WTC11 (cell line): ENCODE results near the gene TELO2. TPM values are rescaled to one million over a fixed set of nuclear protein-coding genes. Genes with fewer than 3 reads are reported as not detected.

ENCODE experiments used
- ATAC-seq: fragments of 200-7000 bp; cut with Tn5 transposase; 2 replicates; pipeline ENCODE4 v1.10.0; 2021; ENCODE audit warnings: mild to moderate bottlenecking, moderate library complexity
- CTCF ChIA-PET: fragments of 300-600 bp; sonication (Branson Sonifier 250); formaldehyde crosslinking; loops from one replicate; lab custom pipeline; 2021; ENCODE audit warnings: antibody characterized with exemption; lab: Charles Lee
- POLR2A ChIA-PET: fragments of 350-600 bp; sonication (Branson Sonifier 250); formaldehyde crosslinking; loops from one replicate; lab custom pipeline; 2021; ENCODE audit warnings: antibody characterized with exemption; lab: Charles Lee
- DNase-seq: peaks from one replicate; pipeline ENCODE4 v3.0.0; 2021; ENCODE audit warnings: low spot score
- H3K27ac Mint-ChIP-seq: 2 replicates; pipeline ENCODE4 v1.8.0; 2021; ENCODE audit warnings: mixed read lengths
- H3K27me3 Mint-ChIP-seq: 2 replicates; pipeline ENCODE4 v1.8.0; 2021; ENCODE audit warnings: low read depth, mild to moderate bottlenecking, moderate library complexity, mixed read lengths
- H3K36me3 Mint-ChIP-seq: 2 replicates; pipeline ENCODE4 v1.8.0; 2021; ENCODE audit warnings: mixed read lengths
- H3K4me1 Mint-ChIP-seq: 2 replicates; pipeline ENCODE4 v1.8.0; 2022; ENCODE audit warnings: mixed read lengths
- H3K4me3 Mint-ChIP-seq: 2 replicates; pipeline ENCODE4 v1.8.0; 2021; ENCODE audit warnings: mild to moderate bottlenecking, moderate library complexity, mixed read lengths
- H3K9me3 Mint-ChIP-seq: 2 replicates; pipeline ENCODE4 v1.8.0; 2021; ENCODE audit warnings: mixed read lengths
- ATF1 ChIP-seq: sonication (generic); formaldehyde crosslinking; IDR thresholded peaks from 2 replicates; pipeline ENCODE4 v1.8.1; 2023; ENCODE audit warnings: mild to moderate bottlenecking, moderate library complexity, missing genetic modification reagents
- CDX4 ChIP-seq: fragments of 250-450 bp; sonication (Bioruptor Pico); IDR thresholded peaks from 2 replicates; pipeline ENCODE4 v1.9.0; 2021; ENCODE audit warnings: moderate library complexity, mild to moderate bottlenecking, inconsistent platforms, borderline replicate concordance
- ETV6 ChIP-seq: sonication (generic); formaldehyde crosslinking; IDR thresholded peaks from 2 replicates; pipeline ENCODE4 v1.8.1; 2022; ENCODE audit warnings: mild to moderate bottlenecking, missing genetic modification reagents
- FOXJ3 ChIP-seq: sonication (generic); formaldehyde crosslinking; IDR thresholded peaks from 2 replicates; pipeline ENCODE4 v1.9.0; 2021; ENCODE audit warnings: missing genetic modification reagents, mild to moderate bottlenecking, borderline replicate concordance
- GABPB1 ChIP-seq: sonication (generic); formaldehyde crosslinking; IDR thresholded peaks from 2 replicates; pipeline ENCODE4 v1.8.1; 2023; ENCODE audit warnings: mild to moderate bottlenecking, missing genetic modification reagents
- IRF2 ChIP-seq: sonication (generic); formaldehyde crosslinking; IDR thresholded peaks from 2 replicates; pipeline ENCODE4 v1.8.0; 2022; ENCODE audit warnings: low read depth, missing genetic modification reagents, borderline replicate concordance
- MAX ChIP-seq: sonication (generic); formaldehyde crosslinking; IDR thresholded peaks from 2 replicates; pipeline ENCODE4 v1.8.0; 2022; ENCODE audit warnings: mild to moderate bottlenecking, missing genetic modification reagents
- MXD4 ChIP-seq: fragments of 250-450 bp; sonication (Bioruptor Pico); IDR thresholded peaks from 2 replicates; pipeline ENCODE4 v1.8.0; 2021; ENCODE audit warnings: mild to moderate bottlenecking, moderate library complexity, borderline replicate concordance
- NR3C1 ChIP-seq: sonication (generic); formaldehyde crosslinking; conservative IDR thresholded peaks from 2 replicates; pipeline ENCODE4 v1.8.1; 2023; ENCODE audit warnings: low read depth, mild to moderate bottlenecking, missing genetic modification reagents
- PREB ChIP-seq: sonication (generic); formaldehyde crosslinking; IDR thresholded peaks from 2 replicates; pipeline ENCODE4 v1.8.1; 2022; ENCODE audit warnings: mild to moderate bottlenecking, missing genetic modification reagents, moderate library complexity, borderline replicate concordance
- SMAD3 ChIP-seq: sonication (generic); formaldehyde crosslinking; IDR thresholded peaks from 2 replicates; pipeline ENCODE4 v1.8.0; 2022; ENCODE audit warnings: missing genetic modification reagents, mild to moderate bottlenecking, borderline replicate concordance
- SMAD4 ChIP-seq: sonication (generic); formaldehyde crosslinking; IDR thresholded peaks from 2 replicates; pipeline ENCODE4 v1.8.0; 2022; ENCODE audit warnings: mild to moderate bottlenecking, missing genetic modification reagents
- SOX15 ChIP-seq: fragments of 250-450 bp; sonication (Bioruptor Pico); IDR thresholded peaks from 2 replicates; pipeline ENCODE4 v1.9.0; 2021; ENCODE audit warnings: mild to moderate bottlenecking
- TEAD4 ChIP-seq: sonication (generic); formaldehyde crosslinking; IDR thresholded peaks from 2 replicates; pipeline ENCODE4 v1.8.0; 2022; ENCODE audit warnings: mild to moderate bottlenecking, missing genetic modification reagents
- USF2 ChIP-seq: sonication (generic); formaldehyde crosslinking; IDR thresholded peaks from 2 replicates; pipeline ENCODE4 v1.8.1; 2023; ENCODE audit warnings: mild to moderate bottlenecking, missing genetic modification reagents, moderate library complexity
- ZNF138 ChIP-seq: sonication (generic); formaldehyde crosslinking; conservative IDR thresholded peaks from 2 replicates; pipeline ENCODE4 v1.8.1; 2022; ENCODE audit warnings: mild to moderate bottlenecking, moderate library complexity, missing genetic modification reagents
- ZNF232 ChIP-seq: sonication (generic); formaldehyde crosslinking; IDR thresholded peaks from 2 replicates; pipeline ENCODE4 v1.8.0; 2022; ENCODE audit warnings: mild to moderate bottlenecking, missing genetic modification reagents
- ZNF263 ChIP-seq: sonication (generic); formaldehyde crosslinking; IDR thresholded peaks from 2 replicates; pipeline ENCODE4 v1.8.1; 2022; ENCODE audit warnings: low read depth, mild to moderate bottlenecking, moderate library complexity, missing genetic modification reagents
- ZNF281 ChIP-seq: sonication (generic); formaldehyde crosslinking; IDR thresholded peaks from 2 replicates; pipeline ENCODE4 v1.8.0; 2023; ENCODE audit warnings: mild to moderate bottlenecking, missing genetic modification reagents
- ZNF532 ChIP-seq: fragments of 250-450 bp; sonication (Bioruptor Pico); IDR thresholded peaks from 2 replicates; pipeline ENCODE4 v1.9.0; 2021; ENCODE audit warnings: mild to moderate bottlenecking, borderline replicate concordance
- ZNF671 ChIP-seq: fragments of 250-450 bp; sonication (Bioruptor Pico); IDR thresholded peaks from 2 replicates; pipeline ENCODE4 v1.8.0; 2021; ENCODE audit warnings: mild to moderate bottlenecking
- total RNA-seq: library from RNA; stranded (reverse); gene quantifications from 3 replicates; pipeline ENCODE4 v1.2.3, GENCODE V29; 2021
- TF ChIP-seq, protein P1 (sequence below): sonication (generic); formaldehyde crosslinking; IDR thresholded peaks from 2 replicates; pipeline ENCODE4 v1.8.0; 2023; ENCODE audit warnings: missing genetic modification reagents

The TELO2 gene
- total RNA-seq, 1 experiment from 2014 or later = 86.7 TPM

- Mint-ChIP-seq H3K4me1 (no peaks in the 10 kb centered on the region), H3K27ac (no peak within 1 kb of the TSS), H3K27me3 (no peaks in the 10 kb centered on the region), H3K9me3 (no peaks in the 10 kb centered on the region), H3K36me3 (no peaks in the 10 kb centered on the region), H3K4me3 (no peak within 1 kb of the TSS)
- ATAC-seq (no peak; the same call in 1 of the 2 replicates), DNase-seq (no peak)
- no peak for TF ChIP-seq ZNF671 (CRISPR knock-in tag)
- no peak for TF ChIP-seq PREB (CRISPR knock-in tag)
- TF ChIP-seq IRF2 (CRISPR knock-in tag) = no peak
- TF ChIP-seq, all 79 proteins: peak for 0
- CTCF ChIA-PET = interaction anchor here (0.7 to 1.9 kb wide), 5 partner anchors 17 to 280 kb away, joined by 3 to 10 read pairs (median 3); partner anchors contain the start of gene UQCC4
- POLR2A ChIA-PET = no interaction called here
Measured at GRCh38 chr16:1443980-1444729, 49.0 kb upstream of the TELO2 start, which contains the start of gene CCDC154. Gene CCDC154, minus strand, starts transcription at chr16:1444556. Its CDS starts 234 bp downstream, at chr16:1444322.

DNA sequence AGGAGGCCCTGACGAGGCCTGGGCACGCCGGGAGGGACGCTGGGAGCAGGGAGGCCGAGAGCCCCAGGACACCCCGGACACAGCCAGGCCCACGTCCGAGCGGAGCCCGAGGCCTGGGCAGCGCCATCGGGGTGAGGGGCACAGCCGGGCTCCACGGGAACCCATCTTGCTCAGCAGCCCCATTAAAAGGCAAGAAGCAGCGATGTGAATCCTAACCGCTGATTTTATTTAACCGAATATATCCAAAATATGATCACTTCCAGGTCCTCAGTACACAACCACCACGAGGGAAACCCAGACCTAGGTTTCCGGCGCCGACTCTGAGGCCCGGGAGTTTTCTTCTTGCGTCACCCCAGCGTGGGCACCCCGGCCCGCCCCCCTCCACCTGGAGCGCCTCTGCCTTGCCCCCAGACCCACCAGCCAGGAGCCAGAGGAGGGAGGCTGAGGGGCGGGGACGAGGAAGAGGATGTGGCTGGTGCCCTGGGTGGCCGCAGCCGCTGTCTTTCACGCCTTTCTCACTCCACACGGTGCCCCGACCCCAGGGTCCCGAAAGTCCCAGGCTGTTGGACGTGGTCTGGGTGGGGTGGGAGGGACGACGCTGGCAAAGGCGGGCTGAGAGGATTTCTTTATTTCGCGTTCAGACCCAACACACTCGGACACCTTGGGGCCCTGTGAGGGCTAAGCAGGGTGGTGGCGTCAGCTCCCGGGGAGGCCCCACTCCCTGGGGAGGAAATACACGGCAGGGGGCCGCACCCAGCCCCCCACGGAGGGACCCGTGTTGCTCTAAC is 48.2 kb upstream of the TELO2 start:
- Mint-ChIP-seq H3K4me1 (no peaks in the 10 kb centered on the region), H3K9me3 (no peaks in the 10 kb centered on the region), H3K27ac (no peak overlapping the region), H3K4me3 (no peak overlapping the region), H3K27me3 (no peaks in the 10 kb centered on the region), H3K36me3 (no peaks in the 10 kb centered on the region)
- DNase-seq (no peak), ATAC-seq (no peak)
- ChIA-PET CTCF (interaction anchor here (0.7 to 1.9 kb wide), 3 partner anchors 17 to 279 kb away, joined by 3 to 10 read pairs (median 3); partner anchors contain the start of gene UQCC4), POLR2A (no interaction called here)
- TF ChIP-seq ZNF281 (CRISPR knock-in tag) (no peak), ZNF138 (CRISPR knock-in tag) (no peak), CDX4 (CRISPR knock-in tag) (no peak), ZNF232 (CRISPR knock-in tag) (no peak), SMAD3 (CRISPR knock-in tag) (no peak), ZNF532 (CRISPR knock-in tag) (no peak), SMAD4 (CRISPR knock-in tag) (no peak), GABPB1 (CRISPR knock-in tag) (no peak), MAX (CRISPR knock-in tag) (no peak), TEAD4 (no peak), NR3C1 (CRISPR knock-in tag) (no peak), MXD4 (CRISPR knock-in tag) (no peak), ETV6 (CRISPR knock-in tag) (no peak), SOX15 (CRISPR knock-in tag) (no peak), FOXJ3 (CRISPR knock-in tag) (no peak), USF2 (CRISPR knock-in tag) (no peak), ZNF263 (CRISPR knock-in tag) (no peak), ATF1 (CRISPR knock-in tag) (no peak)
- TF ChIP-seq, protein P1, sequence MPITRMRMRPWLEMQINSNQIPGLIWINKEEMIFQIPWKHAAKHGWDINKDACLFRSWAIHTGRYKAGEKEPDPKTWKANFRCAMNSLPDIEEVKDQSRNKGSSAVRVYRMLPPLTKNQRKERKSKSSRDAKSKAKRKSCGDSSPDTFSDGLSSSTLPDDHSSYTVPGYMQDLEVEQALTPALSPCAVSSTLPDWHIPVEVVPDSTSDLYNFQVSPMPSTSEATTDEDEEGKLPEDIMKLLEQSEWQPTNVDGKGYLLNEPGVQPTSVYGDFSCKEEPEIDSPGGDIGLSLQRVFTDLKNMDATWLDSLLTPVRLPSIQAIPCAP = no peak
